VCaP (cell line): ENCODE data around the gene SLC39A5.

ENCODE experiments used
- H3K27ac ChIP-seq: fragments of 450-650 bp; 2 replicates; pipeline ENCODE4 v1.5.1; 2017
- TF ChIP-seq, protein P1 (sequence below): fragments of 450-650 bp; conservative IDR thresholded peaks from 2 replicates; pipeline ENCODE4 v1.5.1; 2017; ENCODE audit warnings: mild to moderate bottlenecking, moderate library complexity

SLC39A5 gene

DNA sequence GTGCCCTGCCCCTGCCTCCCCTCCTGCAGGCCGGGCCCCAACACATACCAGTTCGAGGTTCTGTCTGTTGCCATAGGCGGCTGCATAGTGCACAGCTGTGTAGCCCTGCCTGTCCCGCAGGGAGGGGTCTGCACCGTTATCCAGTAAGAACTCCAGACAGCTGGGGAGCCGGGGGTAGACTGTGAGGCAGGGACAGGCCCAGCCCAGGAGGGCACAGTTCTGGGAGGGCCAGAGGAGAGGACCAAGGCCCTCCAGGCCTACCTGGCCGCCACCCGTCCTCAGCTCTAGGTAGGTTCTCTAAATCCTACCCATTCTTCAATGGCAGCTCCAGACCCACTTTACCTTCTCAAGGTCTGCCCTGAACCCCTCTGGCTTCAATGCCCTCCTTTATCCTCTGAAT, 18.9 kb downstream of the SLC39A5 start:
- TF ChIP-seq, protein P1, sequence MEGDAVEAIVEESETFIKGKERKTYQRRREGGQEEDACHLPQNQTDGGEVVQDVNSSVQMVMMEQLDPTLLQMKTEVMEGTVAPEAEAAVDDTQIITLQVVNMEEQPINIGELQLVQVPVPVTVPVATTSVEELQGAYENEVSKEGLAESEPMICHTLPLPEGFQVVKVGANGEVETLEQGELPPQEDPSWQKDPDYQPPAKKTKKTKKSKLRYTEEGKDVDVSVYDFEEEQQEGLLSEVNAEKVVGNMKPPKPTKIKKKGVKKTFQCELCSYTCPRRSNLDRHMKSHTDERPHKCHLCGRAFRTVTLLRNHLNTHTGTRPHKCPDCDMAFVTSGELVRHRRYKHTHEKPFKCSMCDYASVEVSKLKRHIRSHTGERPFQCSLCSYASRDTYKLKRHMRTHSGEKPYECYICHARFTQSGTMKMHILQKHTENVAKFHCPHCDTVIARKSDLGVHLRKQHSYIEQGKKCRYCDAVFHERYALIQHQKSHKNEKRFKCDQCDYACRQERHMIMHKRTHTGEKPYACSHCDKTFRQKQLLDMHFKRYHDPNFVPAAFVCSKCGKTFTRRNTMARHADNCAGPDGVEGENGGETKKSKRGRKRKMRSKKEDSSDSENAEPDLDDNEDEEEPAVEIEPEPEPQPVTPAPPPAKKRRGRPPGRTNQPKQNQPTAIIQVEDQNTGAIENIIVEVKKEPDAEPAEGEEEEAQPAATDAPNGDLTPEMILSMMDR = no peak
- no peak overlapping the region for H3K27ac ChIP-seq

DNA sequence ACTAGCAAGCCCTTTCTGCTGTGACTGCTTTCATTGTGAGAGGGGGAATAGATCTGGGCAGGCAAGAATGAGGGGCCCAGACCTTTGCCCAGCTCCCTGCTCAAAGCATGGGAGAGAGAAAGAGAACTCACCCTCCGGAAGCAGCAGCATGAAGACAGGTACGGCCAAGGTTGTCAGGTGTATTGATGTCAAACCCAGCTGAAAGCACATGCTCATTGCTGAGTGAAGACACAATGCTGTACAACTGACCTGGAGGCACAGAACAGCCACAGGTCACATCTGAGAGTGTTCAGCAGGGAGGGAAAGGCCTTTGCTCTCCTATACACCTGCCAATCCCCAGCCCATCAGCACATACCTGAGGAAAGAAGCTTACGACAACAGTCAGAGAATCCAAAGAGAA, 22.8 kb downstream of the SLC39A5 start:
- no peak overlapping the region for H3K27ac ChIP-seq
- TF ChIP-seq, protein P1 = no peak

DNA sequence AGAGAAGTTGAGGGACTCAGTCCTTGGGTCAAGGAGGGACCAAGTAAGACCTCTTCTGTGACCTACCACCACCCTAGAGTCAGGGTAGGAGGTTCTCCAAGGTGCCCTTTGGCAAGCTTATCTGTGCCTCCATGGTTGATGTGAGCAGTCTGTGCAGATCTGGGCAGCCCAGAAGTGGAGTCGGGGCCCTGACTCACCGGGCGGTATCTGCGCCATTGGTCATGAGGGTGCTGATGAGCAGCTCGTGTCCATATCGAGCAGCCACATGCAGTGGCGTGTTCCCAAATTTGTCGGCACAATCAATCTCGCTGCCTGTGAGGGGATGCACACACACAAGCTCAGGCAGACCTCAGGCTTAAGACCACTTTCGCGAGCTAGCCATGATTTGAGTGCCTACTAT, 23.2 kb downstream of the SLC39A5 start:
- TF ChIP-seq, protein P1 = no peak

DNA sequence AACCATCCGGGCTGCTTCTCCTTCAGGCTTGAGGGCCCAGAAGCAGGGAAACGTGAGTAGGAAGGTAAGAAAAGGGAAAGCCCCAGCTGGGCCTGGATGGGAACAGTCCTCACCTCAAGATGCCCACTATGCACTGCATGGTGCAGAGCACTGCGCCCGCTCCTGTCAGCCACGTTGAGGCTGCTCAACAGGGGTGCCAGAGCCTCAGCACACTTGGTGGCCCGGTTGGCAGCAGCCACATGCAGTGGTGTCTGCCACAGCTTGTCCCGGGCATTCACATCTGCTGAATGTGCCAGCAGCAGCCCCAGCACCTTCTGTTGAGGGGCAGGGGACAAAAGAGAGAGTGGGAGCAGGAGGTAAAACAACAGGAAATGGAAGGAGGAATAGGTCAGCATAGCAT, 25.8 kb downstream of the SLC39A5 start:
- TF ChIP-seq, protein P1 = no peak
- H3K27ac ChIP-seq = peak overlapping the region; percentile 87; the same call in 1 of the 2 replicates

More for the DNA sequence above, 23.2 kb downstream of the SLC39A5 start:
- no peak overlapping the region for H3K27ac ChIP-seq

DNA sequence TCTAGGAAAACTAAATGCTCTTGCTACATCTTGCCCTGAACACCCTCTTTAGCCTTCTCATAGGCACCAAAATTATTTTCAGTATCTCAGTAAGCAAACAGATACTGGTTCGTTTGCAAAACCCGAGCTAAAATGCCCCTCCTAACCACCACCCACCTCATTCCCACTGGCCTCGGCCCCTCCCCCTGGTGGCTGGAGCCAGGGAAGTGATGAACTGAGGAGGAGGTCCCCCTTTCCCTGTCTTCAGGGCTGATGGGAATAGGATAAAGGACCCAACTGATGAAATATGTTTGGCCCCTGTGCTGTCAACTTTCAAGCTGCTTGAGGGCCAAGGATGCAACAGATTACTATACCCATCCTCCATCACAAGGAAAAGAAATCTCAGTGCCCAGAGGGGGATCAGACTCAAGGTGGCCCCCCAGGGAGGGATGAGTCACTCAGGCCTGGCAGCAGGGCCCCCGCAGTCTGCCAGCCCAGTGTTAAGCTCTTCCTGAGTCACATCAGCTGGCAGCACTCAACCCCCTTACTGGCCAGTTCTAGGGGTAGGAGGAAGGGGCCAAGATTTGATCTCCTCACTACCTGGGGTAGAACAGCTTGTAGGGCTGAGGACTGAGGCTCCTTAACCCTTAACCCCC, 26.6 kb downstream of the SLC39A5 start:
- peak overlapping the region; percentile 87 for H3K27ac ChIP-seq

DNA sequence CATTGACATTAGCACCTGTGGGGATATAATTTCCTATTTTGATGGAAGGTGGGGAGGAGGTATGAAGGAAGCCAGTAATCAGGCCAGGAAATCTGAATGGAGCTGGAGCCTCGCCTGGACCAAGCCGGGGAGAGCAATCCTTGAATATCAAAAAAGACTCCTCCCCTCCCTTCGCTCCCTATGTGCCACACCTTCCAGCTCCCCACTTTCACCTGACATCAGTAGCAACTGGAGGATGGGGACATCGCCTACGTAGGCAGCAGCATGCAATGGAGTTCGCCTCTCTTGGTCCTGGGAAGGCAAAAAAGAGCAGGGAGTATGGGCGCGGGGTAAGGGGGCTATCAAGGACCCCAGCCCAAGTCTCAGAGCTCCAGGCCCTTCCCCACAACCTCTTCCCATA, 27.2 kb downstream of the SLC39A5 start:
- TF ChIP-seq, protein P1 = no peak
- peak overlapping the region; percentile 87 for H3K27ac ChIP-seq

More for the DNA sequence above, 26.6 kb downstream of the SLC39A5 start:
- TF ChIP-seq, protein P1 = no peak

DNA sequence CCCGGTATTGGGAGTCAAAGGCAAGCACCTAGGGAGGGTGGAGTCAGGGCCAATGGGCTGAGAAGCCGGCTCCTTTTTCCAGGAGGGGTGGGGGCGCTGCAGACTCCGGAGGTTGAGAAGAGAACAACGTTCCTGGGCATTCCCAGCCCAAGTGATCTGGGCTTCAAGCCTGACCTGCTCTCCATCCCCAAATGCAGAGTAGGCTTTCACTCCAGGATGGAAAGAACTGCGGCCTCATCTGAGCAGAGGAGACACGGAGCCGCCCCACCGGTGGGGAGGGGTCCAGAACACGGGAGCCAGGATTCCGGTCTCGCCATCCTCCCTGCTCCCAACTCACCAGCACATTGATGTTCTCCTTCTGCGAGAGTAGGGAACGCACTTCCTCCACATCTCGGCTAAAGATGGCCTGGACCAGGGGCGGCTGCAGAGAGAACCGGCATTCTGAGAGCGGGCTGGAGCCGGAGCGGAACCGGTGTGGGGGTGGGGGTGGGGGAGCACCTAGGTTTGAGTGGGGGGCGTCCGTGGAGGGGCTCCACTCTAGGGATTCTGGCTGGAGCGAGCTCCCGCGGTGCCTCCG, 27.7 kb downstream of the SLC39A5 start:
- H3K27ac ChIP-seq = peak overlapping the region; percentile 87
- TF ChIP-seq, protein P1 = no peak
